ENCODE measurements around the gene MED13L.

DNA sequence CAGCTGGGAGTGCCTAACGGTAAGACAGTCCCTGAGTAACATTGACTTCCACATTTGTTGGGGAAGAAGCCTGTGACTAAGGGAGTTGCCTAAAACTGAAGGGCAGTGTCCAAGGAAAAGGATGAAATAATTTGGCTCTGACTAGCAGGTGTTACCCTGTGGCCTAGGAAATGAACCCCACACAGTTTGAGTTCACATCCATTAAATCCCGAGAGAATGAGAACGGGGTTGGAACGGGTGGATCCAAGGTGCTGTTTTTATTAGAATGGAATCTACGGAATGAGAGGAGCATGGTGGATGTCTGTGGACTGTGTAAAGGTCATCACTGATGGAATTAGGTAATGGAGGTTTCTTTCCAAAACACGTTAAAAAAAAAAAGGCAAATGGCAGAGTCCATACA lies 324.0 kb downstream of the MED13L start:
- TF ChIP-seq, protein P1, sequence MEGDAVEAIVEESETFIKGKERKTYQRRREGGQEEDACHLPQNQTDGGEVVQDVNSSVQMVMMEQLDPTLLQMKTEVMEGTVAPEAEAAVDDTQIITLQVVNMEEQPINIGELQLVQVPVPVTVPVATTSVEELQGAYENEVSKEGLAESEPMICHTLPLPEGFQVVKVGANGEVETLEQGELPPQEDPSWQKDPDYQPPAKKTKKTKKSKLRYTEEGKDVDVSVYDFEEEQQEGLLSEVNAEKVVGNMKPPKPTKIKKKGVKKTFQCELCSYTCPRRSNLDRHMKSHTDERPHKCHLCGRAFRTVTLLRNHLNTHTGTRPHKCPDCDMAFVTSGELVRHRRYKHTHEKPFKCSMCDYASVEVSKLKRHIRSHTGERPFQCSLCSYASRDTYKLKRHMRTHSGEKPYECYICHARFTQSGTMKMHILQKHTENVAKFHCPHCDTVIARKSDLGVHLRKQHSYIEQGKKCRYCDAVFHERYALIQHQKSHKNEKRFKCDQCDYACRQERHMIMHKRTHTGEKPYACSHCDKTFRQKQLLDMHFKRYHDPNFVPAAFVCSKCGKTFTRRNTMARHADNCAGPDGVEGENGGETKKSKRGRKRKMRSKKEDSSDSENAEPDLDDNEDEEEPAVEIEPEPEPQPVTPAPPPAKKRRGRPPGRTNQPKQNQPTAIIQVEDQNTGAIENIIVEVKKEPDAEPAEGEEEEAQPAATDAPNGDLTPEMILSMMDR (IDR thresholded peaks at IDR 0.05) = no peak
- no peak for TF ChIP-seq POLR2A (IDR thresholded peaks at IDR 0.05)
